Lower leg skin (tissue), 3 donors: ENCODE measurements around the gene CSNK1G3.

Experiments
- CTCF ChIP-seq, 3 donors: fragments of 450-650 bp; IDR thresholded peaks; one replicate each; pipeline ENCODE4 v1.5.1; 2016; ENCODE audit warnings: antibody characterized with exemption in 3 of 3, mild to moderate bottlenecking in 3 of 3, moderate library complexity in 2 of 3
- POLR2A ChIP-seq, 2 donors: fragments of 450-650 bp; IDR thresholded peaks; one replicate each; pipeline ENCODE4 v1.6.1; 2016 to 2017; ENCODE audit warnings: antibody characterized with exemption in 2 of 2, mild to moderate bottlenecking in 1 of 2, moderate library complexity in 1 of 2

GRCh38 chr5:123626051-123626450, 114.1 kb downstream of the CSNK1G3 start:
- TF ChIP-seq POLR2A (IDR thresholded peaks at IDR 0.05) (no peak), CTCF (IDR thresholded peaks at IDR 0.05) (no peak)
